ENCODE data around the gene CHCHD2. TPM values are rescaled to one million over a fixed set of nuclear protein-coding genes. Genes with fewer than 3 reads are reported as not detected.
"Not testable (repeated sequence)": the region's sequence is repeated elsewhere in the genome, so short reads cannot be mapped to it uniquely, and the experiment has no call there.

Gene CHCHD2
- total RNA-seq, 4 donors from 2014 or later: 221 to 414 (median 339) TPM

- ATAC-seq: no peak
- peak overlapping the region; percentile 51 to 92 (median 90) for H3K27ac ChIP-seq
- TF ChIP-seq EP300 (IDR thresholded peaks at IDR 0.05): no peak
- TF ChIP-seq POLR2AphosphoS5 (IDR thresholded peaks at IDR 0.05): no peak
- no peak for TF ChIP-seq POLR2A (IDR thresholded peaks at IDR 0.05)
- TF ChIP-seq, protein P1, sequence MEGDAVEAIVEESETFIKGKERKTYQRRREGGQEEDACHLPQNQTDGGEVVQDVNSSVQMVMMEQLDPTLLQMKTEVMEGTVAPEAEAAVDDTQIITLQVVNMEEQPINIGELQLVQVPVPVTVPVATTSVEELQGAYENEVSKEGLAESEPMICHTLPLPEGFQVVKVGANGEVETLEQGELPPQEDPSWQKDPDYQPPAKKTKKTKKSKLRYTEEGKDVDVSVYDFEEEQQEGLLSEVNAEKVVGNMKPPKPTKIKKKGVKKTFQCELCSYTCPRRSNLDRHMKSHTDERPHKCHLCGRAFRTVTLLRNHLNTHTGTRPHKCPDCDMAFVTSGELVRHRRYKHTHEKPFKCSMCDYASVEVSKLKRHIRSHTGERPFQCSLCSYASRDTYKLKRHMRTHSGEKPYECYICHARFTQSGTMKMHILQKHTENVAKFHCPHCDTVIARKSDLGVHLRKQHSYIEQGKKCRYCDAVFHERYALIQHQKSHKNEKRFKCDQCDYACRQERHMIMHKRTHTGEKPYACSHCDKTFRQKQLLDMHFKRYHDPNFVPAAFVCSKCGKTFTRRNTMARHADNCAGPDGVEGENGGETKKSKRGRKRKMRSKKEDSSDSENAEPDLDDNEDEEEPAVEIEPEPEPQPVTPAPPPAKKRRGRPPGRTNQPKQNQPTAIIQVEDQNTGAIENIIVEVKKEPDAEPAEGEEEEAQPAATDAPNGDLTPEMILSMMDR (IDR thresholded peaks at IDR 0.05): no peak
- H3K4me3 ChIP-seq: peak overlapping the region; percentile 56 to 64
- peaks cover 0 to 32% (median 8%) of the 10 kb centered on the region in 3 donors for H3K4me1 ChIP-seq
- 15 to 18% methylated on average over 4 to 6 of the region's 6 CpGs for WGBS, 2 donors (ENCODE audit: low coverage in 1 of 2)
- H3K27me3 ChIP-seq: no peaks in the 10 kb centered on the region
- H3K36me3 ChIP-seq: peaks cover 4 to 42% of the 10 kb centered on the region in 2 donors
- H3K9me3 ChIP-seq: no peaks in the 10 kb centered on the region
These were observed 768 bp downstream of the CHCHD2 start for GRCh38 chr7:56105508-56105907.

DNA sequence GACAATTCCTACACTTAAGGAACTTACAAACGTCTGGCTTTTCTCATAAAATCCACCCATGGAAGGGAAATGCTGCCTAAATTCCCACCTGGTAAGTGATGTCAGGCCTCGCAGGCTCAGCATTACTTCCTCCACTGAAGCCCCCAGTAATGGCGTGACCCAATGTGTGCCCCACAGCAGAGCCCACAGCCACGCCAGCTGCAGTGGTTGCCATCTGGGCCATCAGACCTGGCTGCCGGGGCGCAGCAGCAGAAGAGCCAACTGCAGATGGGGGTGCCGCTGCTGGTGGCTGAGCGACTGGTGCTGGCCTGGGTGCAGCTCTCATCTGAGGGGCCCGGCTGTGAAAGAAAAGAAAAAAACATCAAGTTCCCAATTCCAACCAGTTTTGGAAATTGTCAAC lies 2.1 kb downstream of the CHCHD2 start:
- not testable (repeated sequence) for ATAC-seq, H3K27me3 ChIP-seq, H3K4me3 ChIP-seq, H3K27ac ChIP-seq, H3K9me3 ChIP-seq
- 17 to 68% methylated on average over 1 to 4 of the region's 9 CpGs for WGBS, 2 donors (ENCODE audit: low coverage in 1 of 2)
- Histone ChIP-seq H3K4me1 (peaks cover 0 to 32% (median 8%) of the 10 kb centered on the region in 3 donors), H3K36me3 (peaks cover 4 to 56% of the 10 kb centered on the region in 2 donors)

DNA sequence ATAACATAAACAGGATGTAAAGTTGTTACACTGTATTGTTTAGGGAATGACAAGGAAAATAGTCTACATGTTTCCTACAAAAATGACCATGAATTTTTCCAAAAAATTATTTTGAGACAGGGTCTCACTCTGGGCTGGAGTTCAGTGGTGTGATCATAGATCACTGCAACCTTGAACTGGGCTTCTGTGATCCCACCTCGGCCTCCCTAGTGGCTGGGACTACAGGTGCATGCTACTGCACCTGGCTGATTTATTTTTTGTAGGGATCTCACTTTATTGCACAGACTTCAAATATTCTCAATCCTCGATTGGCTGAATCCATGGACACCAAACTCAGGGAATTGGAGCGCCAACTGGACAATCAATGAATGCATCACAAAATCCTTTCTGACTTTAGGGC lies 6.6 kb downstream of the CHCHD2 start:
- no peak overlapping the region for H3K4me3 ChIP-seq
- TF ChIP-seq, protein P1 (IDR thresholded peaks at IDR 0.05): no peak
- TF ChIP-seq POLR2A (IDR thresholded peaks at IDR 0.05) (no peak), EP300 (IDR thresholded peaks at IDR 0.05) (no peak), POLR2AphosphoS5 (IDR thresholded peaks at IDR 0.05) (no peak)
- WGBS, 2 donors (ENCODE audit: low coverage in 1 of 2): 90% methylated on average over 2 to 3 of the region's 3 CpGs
- H3K27ac ChIP-seq: no peak overlapping the region
- H3K36me3 ChIP-seq: peaks cover 4 to 67% of the 10 kb centered on the region in 2 donors
- H3K4me1 ChIP-seq: peaks cover 0 to 28% (median 0%) of the 10 kb centered on the region in 3 donors
- ATAC-seq: no peak
- H3K27me3 ChIP-seq: no peaks in the 10 kb centered on the region
- H3K9me3 ChIP-seq: no peaks in the 10 kb centered on the region

GRCh38 chr7:56098187-56099008 lies 7.9 kb downstream of the CHCHD2 start:
- H3K4me1 ChIP-seq: peaks cover 0 to 18% (median 0%) of the 10 kb centered on the region in 3 donors
- peaks cover 0 to 54% of the 10 kb centered on the region in 2 donors for H3K36me3 ChIP-seq
- H3K4me3 ChIP-seq, H3K27ac ChIP-seq, H3K9me3 ChIP-seq, ATAC-seq, H3K27me3 ChIP-seq: not testable (repeated sequence)
- WGBS, 2 donors (ENCODE audit: low coverage in 1 of 2): 89 to 92% methylated on average over 3 to 8 of the region's 8 CpGs

GRCh38 chr7:56097700-56098099 lies 8.6 kb downstream of the CHCHD2 start:
- Histone ChIP-seq H3K27ac (no peak overlapping the region), H3K27me3 (no peaks in the 10 kb centered on the region), H3K4me3 (no peak overlapping the region), H3K4me1 (peaks cover 0 to 19% (median 6%) of the 10 kb centered on the region in 3 donors), H3K9me3 (no peaks in the 10 kb centered on the region), H3K36me3 (peaks cover 0 to 47% of the 10 kb centered on the region in 2 donors)
- peak; percentile 75 for ATAC-seq
- TF ChIP-seq POLR2AphosphoS5 (IDR thresholded peaks at IDR 0.05): peak; percentile 60
- no peak for TF ChIP-seq POLR2A (IDR thresholded peaks at IDR 0.05)
- WGBS, 2 donors (ENCODE audit: low coverage in 1 of 2): 20 to 25% methylated on average over 1 to 2 of the region's 5 CpGs

GRCh38 chr7:56092789-56093531 lies 13.3 kb downstream of the CHCHD2 start, which contains the start of gene PHKG1:
PHKG1 (minus strand) TSS chr7:56092952; CDS start chr7:56088941, 4,011 bp downstream.
- ATAC-seq: peak; percentile 92
- Histone ChIP-seq H3K4me3 (peak within 1 kb of the TSS in 1 of 2 donors; percentile 33), H3K4me1 (peaks cover 0 to 33% (median 20%) of the 10 kb centered on the region in 3 donors), H3K27me3 (no peaks in the 10 kb centered on the region), H3K9me3 (no peaks in the 10 kb centered on the region), H3K36me3 (peaks cover 0 to 16% of the 10 kb centered on the region in 2 donors), H3K27ac (peak within 1 kb of the TSS in 3 of 4 donors; percentile 71 to 76 (median 74))
- 5 to 12% methylated on average over 3 to 7 of the region's 19 CpGs for WGBS, 2 donors (ENCODE audit: low coverage in 1 of 2)
- TF ChIP-seq POLR2A (IDR thresholded peaks at IDR 0.05): no peak
- TF ChIP-seq, protein P1 (IDR thresholded peaks at IDR 0.05): peak in 2 of 4 experiments; percentile 37 to 82
- no peak for TF ChIP-seq EP300 (IDR thresholded peaks at IDR 0.05)
- TF ChIP-seq POLR2AphosphoS5 (IDR thresholded peaks at IDR 0.05): peak; percentile 76

GRCh38 chr7:56092388-56092787 lies 13.9 kb downstream of the CHCHD2 start:
- ATAC-seq: not testable (repeated sequence)
- H3K27ac ChIP-seq: peak overlapping the region in 3 of 4 donors; percentile 71 to 76 (median 74)

More at GRCh38 chr7:56092388-56092787, 13.9 kb downstream of the CHCHD2 start:
- H3K9me3 ChIP-seq, H3K27me3 ChIP-seq: not testable (repeated sequence)
- Histone ChIP-seq H3K36me3 (peaks cover 0 to 22% of the 10 kb centered on the region in 2 donors), H3K4me3 (peak overlapping the region in 1 of 2 donors; percentile 33), H3K4me1 (peaks cover 0 to 28% (median 20%) of the 10 kb centered on the region in 3 donors)
- 21 to 29% methylated on average over 1 to 2 of the region's 6 CpGs for WGBS, 2 donors (ENCODE audit: low coverage in 1 of 2)

All from gastroesophageal sphincter (tissue), 4 donors.